CD4-positive, alpha-beta memory T cell (primary cell): Measurements from ENCODE around the gene VPS26B. TPM values are rescaled to one million over a fixed set of nuclear protein-coding genes. Genes with fewer than 3 reads are reported as not detected.

Experiments
- CTCF ChIA-PET: fragments of 350-600 bp; sonication (Branson Sonifier 250); formaldehyde crosslinking; loops from one replicate; lab custom pipeline; 2021; ENCODE audit warnings: inconsistent platforms; ENCODE audit not compliant: partially characterized antibody; lab: Charles Lee
- POLR2A ChIA-PET: fragments of 350-600 bp; sonication (Branson Sonifier 250); formaldehyde crosslinking; loops from one replicate; lab custom pipeline; 2021; ENCODE audit not compliant: partially characterized antibody; lab: Charles Lee
- DNase-seq, 5 donors: peaks; one replicate each; pipeline versions ENCODE4 v3.0.0 to v3.0.0-alpha.2; 2020 to 2022; ENCODE audit warnings: mixed read lengths in 1 of 5
- H3K27ac ChIP-seq: one replicate; pipeline ENCODE4 v1.7.0; 2013; ENCODE audit warnings: low read depth, low read length
- H3K27me3 ChIP-seq: 2 replicates; pipeline ENCODE4 v1.7.0; 2013; ENCODE audit warnings: mild to moderate bottlenecking, low read length, moderate library complexity; ENCODE audit not compliant: insufficient read depth
- H3K36me3 ChIP-seq: 2 replicates; pipeline ENCODE4 v1.7.0; 2013; ENCODE audit warnings: mild to moderate bottlenecking, low read length, moderate library complexity; ENCODE audit not compliant: insufficient read depth
- H3K4me1 ChIP-seq: 2 replicates; pipeline ENCODE4 v1.7.0; 2013; ENCODE audit warnings: mild to moderate bottlenecking, low read length, moderate library complexity; ENCODE audit not compliant: insufficient read depth
- H3K4me3 ChIP-seq, 2 donors: one replicate each; pipeline ENCODE4 v1.7.0; 2013; ENCODE audit warnings: low read length in 2 of 2, mild to moderate bottlenecking in 1 of 2
- H3K9me3 ChIP-seq, 2 donors: one replicate each; pipeline ENCODE4 v1.7.0; 2013; ENCODE audit warnings: low read length in 2 of 2, control low read depth in 1 of 2; ENCODE audit not compliant: control insufficient read depth in 1 of 2
- H3K27ac Mint-ChIP-seq, 7 donors: one replicate each; pipeline ENCODE4 v1.8.0; 2020 to 2021; ENCODE audit warnings: mixed read lengths in 7 of 7, mild to moderate bottlenecking in 6 of 7, inconsistent platforms in 3 of 7, moderate library complexity in 3 of 7
- H3K27me3 Mint-ChIP-seq, 2 donors: one replicate each; pipeline ENCODE4 v1.8.0; 2020 to 2021; ENCODE audit warnings: mixed read lengths in 2 of 2
- H3K36me3 Mint-ChIP-seq, 2 donors: one replicate each; pipeline ENCODE4 v1.8.0; 2020 to 2021; ENCODE audit warnings: mixed read lengths in 2 of 2, inconsistent platforms in 1 of 2, mild to moderate bottlenecking in 1 of 2
- H3K4me1 Mint-ChIP-seq, 4 donors: one replicate each; pipeline ENCODE4 v1.8.0; 2020 to 2021; ENCODE audit warnings: mixed read lengths in 4 of 4, mild to moderate bottlenecking in 1 of 4
- H3K4me3 Mint-ChIP-seq, 8 donors: one replicate each; pipeline ENCODE4 v1.8.0; 2020 to 2021; ENCODE audit warnings: mixed read lengths in 8 of 8, mild to moderate bottlenecking in 7 of 8, moderate library complexity in 6 of 8, inconsistent platforms in 3 of 8
- H3K9me3 Mint-ChIP-seq, 8 donors: one replicate each; pipeline ENCODE4 v1.8.0; 2020 to 2021; ENCODE audit warnings: mixed read lengths in 8 of 8, mild to moderate bottlenecking in 5 of 8, inconsistent platforms in 3 of 8, moderate library complexity in 1 of 8
- intact Hi-C: fragments of 100-400 bp; cut with micrococcal nuclease; formaldehyde crosslinking; loops from one replicate; pipeline ENCODE4 v1.15.1; 2023
- polyA plus RNA-seq, 2 donors: library from polyadenylated mRNA; unstranded; fragments of 300-500 nt; fragmentation: Illumina TruSeq; gene quantifications; one replicate each; pipeline ENCODE4 v1.2.3, GENCODE V29; 2021
- total RNA-seq, 2 experiments: library from RNA; stranded (reverse); gene quantifications; one replicate each; pipeline ENCODE4 v1.2.3, GENCODE V29; 2021

Gene VPS26B
- total and polyA plus RNA-seq, 4 experiments from 2014 or later: 49.6 to 76.6 (median 64.4) TPM

- peaks cover 3% of the 10 kb centered on the region for H3K4me1 ChIP-seq
- peaks cover 61 to 70% of the 10 kb centered on the region in 2 donors for H3K36me3 Mint-ChIP-seq
- H3K27me3 ChIP-seq: no peaks in the 10 kb centered on the region
- ChIA-PET POLR2A (no interaction called here), CTCF (interaction anchor here (1.2 kb wide), 1 partner anchor 149 kb away, joined by 3 read pairs; no protein-coding TSS in a partner anchor)
- no peaks in the 10 kb centered on the region for H3K27me3 Mint-ChIP-seq
- H3K9me3 Mint-ChIP-seq: no peaks in the 10 kb centered on the region
- no peak overlapping the region for H3K4me3 ChIP-seq
- no peaks in the 10 kb centered on the region for H3K9me3 ChIP-seq
- no peak overlapping the region for H3K27ac Mint-ChIP-seq
- H3K4me3 Mint-ChIP-seq: no peak overlapping the region
- H3K36me3 ChIP-seq: peaks cover 11% of the 10 kb centered on the region
- intact Hi-C loops: no loop called here
- peaks cover 6 to 10% (median 8%) of the 10 kb centered on the region in 4 donors for H3K4me1 Mint-ChIP-seq
- no peak overlapping the region for H3K27ac ChIP-seq
- DNase-seq: no peak
Measured at GRCh38 chr11:134199531-134199930, 24.9 kb upstream of the VPS26B start.

- H3K4me3 ChIP-seq: no peak overlapping the region
- H3K4me1 Mint-ChIP-seq: peaks cover 6 to 10% (median 8%) of the 10 kb centered on the region in 4 donors
- no peak overlapping the region for H3K27ac ChIP-seq
- H3K4me1 ChIP-seq: peaks cover 3% of the 10 kb centered on the region
- intact Hi-C loops: no loop called here
- peaks cover 10% of the 10 kb centered on the region for H3K36me3 ChIP-seq
- no peaks in the 10 kb centered on the region for H3K9me3 ChIP-seq
- H3K27me3 ChIP-seq: no peaks in the 10 kb centered on the region
- no peak overlapping the region for H3K4me3 Mint-ChIP-seq
- CTCF ChIA-PET: interaction anchor here (0.7 to 1.2 kb wide), 2 partner anchors 8 to 150 kb away, joined by 3 read pairs; no protein-coding TSS in a partner anchor
- no peak overlapping the region for H3K27ac Mint-ChIP-seq
- no peaks in the 10 kb centered on the region for H3K9me3 Mint-ChIP-seq
- no peaks in the 10 kb centered on the region for H3K27me3 Mint-ChIP-seq
- POLR2A ChIA-PET: no interaction called here
- no peak for DNase-seq
- H3K36me3 Mint-ChIP-seq: peaks cover 67 to 73% of the 10 kb centered on the region in 2 donors
Measured at GRCh38 chr11:134200688-134201087, 23.8 kb upstream of the VPS26B start.

GRCh38 chr11:134202661-134203060 lies 21.8 kb upstream of the VPS26B start:
- H3K36me3 Mint-ChIP-seq: peaks cover 65 to 78% of the 10 kb centered on the region in 2 donors
- H3K36me3 ChIP-seq: peaks cover 22% of the 10 kb centered on the region

GRCh38 chr11:134205729-134206128 lies 18.7 kb upstream of the VPS26B start:
- ChIA-PET POLR2A (interaction anchor here (0.8 kb wide), 1 partner anchor 19 kb away, joined by 3 read pairs; the partner anchor contains the start of genes NCAPD3 and VPS26B), CTCF (interaction anchor here (0.8 to 4.8 kb wide), 6 partner anchors 11 to 278 kb away, joined by 3 to 38 read pairs (median 6); partner anchors contain the start of genes ACAD8, GLB1L3, NCAPD3 and VPS26B)
- Mint-ChIP-seq H3K9me3 (no peaks in the 10 kb centered on the region), H3K27me3 (no peaks in the 10 kb centered on the region), H3K4me3 (no peak overlapping the region), H3K36me3 (peaks cover 58 to 73% of the 10 kb centered on the region in 2 donors), H3K27ac (no peak overlapping the region), H3K4me1 (peaks cover 0 to 3% (median 1%) of the 10 kb centered on the region in 4 donors)
- Histone ChIP-seq H3K27ac (no peak overlapping the region), H3K36me3 (peaks cover 36% of the 10 kb centered on the region), H3K4me3 (no peak overlapping the region), H3K4me1 (no peaks in the 10 kb centered on the region), H3K27me3 (no peaks in the 10 kb centered on the region), H3K9me3 (no peaks in the 10 kb centered on the region)
- no peak for DNase-seq
- intact Hi-C loops: loop anchor here (5.0 kb wide), 1 partner anchor 278 kb away; no protein-coding TSS in a partner anchor

More at GRCh38 chr11:134202661-134203060, 21.8 kb upstream of the VPS26B start:
- no peak for DNase-seq
- Histone ChIP-seq H3K4me3 (no peak overlapping the region), H3K9me3 (no peaks in the 10 kb centered on the region), H3K27me3 (no peaks in the 10 kb centered on the region), H3K4me1 (no peaks in the 10 kb centered on the region), H3K27ac (no peak overlapping the region)
- intact Hi-C loops: no loop called here
- Mint-ChIP-seq H3K27me3 (no peaks in the 10 kb centered on the region), H3K4me1 (peaks cover 0 to 5% (median 2%) of the 10 kb centered on the region in 4 donors), H3K4me3 (no peak overlapping the region), H3K27ac (no peak overlapping the region), H3K9me3 (no peaks in the 10 kb centered on the region)
- ChIA-PET CTCF (interaction anchor here (0.7 to 2.1 kb wide), 4 partner anchors 9 to 85 kb away, joined by 3 to 7 read pairs (median 4); partner anchors contain the start of gene GLB1L3), POLR2A (no interaction called here)

- H3K27ac Mint-ChIP-seq: peak overlapping the region in 1 of 7 donors; percentile 19
- peaks cover 0 to 5% (median 1%) of the 10 kb centered on the region in 4 donors for H3K4me1 Mint-ChIP-seq
- CTCF ChIA-PET: interaction anchor here (0.8 to 4.8 kb wide), 5 partner anchors 11 to 279 kb away, joined by 3 to 38 read pairs (median 9); partner anchors contain the start of genes ACAD8, NCAPD3 and VPS26B
- H3K27me3 Mint-ChIP-seq: no peaks in the 10 kb centered on the region
- Histone ChIP-seq H3K36me3 (peaks cover 39% of the 10 kb centered on the region), H3K27me3 (no peaks in the 10 kb centered on the region), H3K4me3 (no peak overlapping the region), H3K9me3 (no peaks in the 10 kb centered on the region), H3K27ac (no peak overlapping the region), H3K4me1 (no peaks in the 10 kb centered on the region)
- POLR2A ChIA-PET: interaction anchor here (0.8 kb wide), 1 partner anchor 18 kb away, joined by 3 read pairs; the partner anchor contains the start of genes NCAPD3 and VPS26B
- no peaks in the 10 kb centered on the region for H3K9me3 Mint-ChIP-seq
- no peak for DNase-seq
- intact Hi-C loops: loop anchor here (5.0 kb wide), 1 partner anchor 279 kb away; no protein-coding TSS in a partner anchor
- H3K36me3 Mint-ChIP-seq: peaks cover 57 to 73% of the 10 kb centered on the region in 2 donors
- H3K4me3 Mint-ChIP-seq: no peak overlapping the region
Measured at GRCh38 chr11:134206185-134206584, 18.3 kb upstream of the VPS26B start.

GRCh38 chr11:134207538-134208239 lies 16.8 kb upstream of the VPS26B start:
- intact Hi-C loops: loop anchor here (1.0 to 5.0 kb wide), 4 partner anchors 17 to 280 kb away; partner anchors contain the start of genes GLB1L3 and VPS26B
- peak; percentile 54 to 69 (median 64) for DNase-seq
- POLR2A ChIA-PET: interaction anchor here (2.9 kb wide), 1 partner anchor 17 kb away, joined by 14 read pairs; the partner anchor contains the start of genes NCAPD3 and VPS26B
- Histone ChIP-seq H3K4me1 (no peaks in the 10 kb centered on the region), H3K36me3 (peaks cover 39% of the 10 kb centered on the region), H3K27ac (no peak overlapping the region), H3K27me3 (no peaks in the 10 kb centered on the region), H3K9me3 (no peaks in the 10 kb centered on the region), H3K4me3 (no peak overlapping the region)
- H3K27me3 Mint-ChIP-seq: no peaks in the 10 kb centered on the region
- H3K36me3 Mint-ChIP-seq: peaks cover 54 to 65% of the 10 kb centered on the region in 2 donors
- no peak overlapping the region for H3K4me3 Mint-ChIP-seq
- peaks cover 1 to 7% (median 5%) of the 10 kb centered on the region in 4 donors for H3K4me1 Mint-ChIP-seq
- H3K9me3 Mint-ChIP-seq: no peaks in the 10 kb centered on the region
- CTCF ChIA-PET: interaction anchor here (0.7 to 4.8 kb wide), 13 partner anchors 10 to 280 kb away, joined by 3 to 38 read pairs (median 5); partner anchors contain the start of genes ACAD8, GLB1L3, NCAPD3 and THYN1
- peak overlapping the region in 4 of 7 donors; percentile 17 to 24 (median 22) for H3K27ac Mint-ChIP-seq
